Measurements from ENCODE around the gene MARCO. TPM values are rescaled to one million over a fixed set of nuclear protein-coding genes. Genes with fewer than 3 reads are reported as not detected.

MARCO gene
- polyA plus RNA-seq, 1 donor (not counting 4 experiments of a cell fraction or from before 2014, with no cell fraction given), result 0.13 TPM

- Histone ChIP-seq H3K4me1 (ENCODE audit: control insufficient read depth, extremely low read depth, insufficient read depth, low read length) (peaks cover 26% of the 10 kb centered on the region), H3K36me3 (ENCODE audit: control insufficient read depth in 2 of 2, extremely low read depth in 1 of 2, insufficient read depth in 2 of 2, low read length in 2 of 2) (no peaks in the 10 kb centered on the region), H4K20me1 (ENCODE audit: control insufficient read depth, extremely low read depth, insufficient read depth, low read length) (no peaks in the 10 kb centered on the region), H3K4me2 (ENCODE audit: control insufficient read depth, extremely low read depth, insufficient read depth, low read depth, low read length) (no peak overlapping the region), H3K9me1 (ENCODE audit: control insufficient read depth, extremely low read depth, insufficient read depth, low read length) (no peaks in the 10 kb centered on the region), H3K79me2 (ENCODE audit: control insufficient read depth, insufficient read depth, low read length) (no peaks in the 10 kb centered on the region), H3K4me3 (ENCODE audit: control insufficient read depth in 2 of 3, extremely low read depth in 1 of 3, insufficient read depth in 2 of 3, low read depth in 1 of 3, low read length in 3 of 3) (no peak overlapping the region), H3K27me3 (ENCODE audit: control insufficient read depth, extremely low read depth, insufficient read depth, low read length) (peaks cover 8% of the 10 kb centered on the region), H3K9me3 (ENCODE audit: control insufficient read depth, low read depth, low read length) (no peaks in the 10 kb centered on the region), H2AFZ (ENCODE audit: control insufficient read depth, low read length) (no peak overlapping the region), H3K9ac (ENCODE audit: control insufficient read depth, extremely low read depth, insufficient read depth, low read length) (no peak overlapping the region), H3K27ac (ENCODE audit: control insufficient read depth, insufficient read depth, low read length) (no peak overlapping the region)
- dilution Hi-C loops (cut with MboI; ENCODE audit: extremely low pct_ligation_motif_present, low sequenced_read_pairs), result no loop called here
- no peak for FAIRE-seq
- TF ChIP-seq EZH2 (IDR thresholded peaks at IDR 0.05; ENCODE audit: low read length), result no peak
- no peak for DNase-seq (ENCODE audit: low read depth, low spot score)
Observed at GRCh38 chr2:118989481-118989880, 47.5 kb downstream of the MARCO start.

DNA sequence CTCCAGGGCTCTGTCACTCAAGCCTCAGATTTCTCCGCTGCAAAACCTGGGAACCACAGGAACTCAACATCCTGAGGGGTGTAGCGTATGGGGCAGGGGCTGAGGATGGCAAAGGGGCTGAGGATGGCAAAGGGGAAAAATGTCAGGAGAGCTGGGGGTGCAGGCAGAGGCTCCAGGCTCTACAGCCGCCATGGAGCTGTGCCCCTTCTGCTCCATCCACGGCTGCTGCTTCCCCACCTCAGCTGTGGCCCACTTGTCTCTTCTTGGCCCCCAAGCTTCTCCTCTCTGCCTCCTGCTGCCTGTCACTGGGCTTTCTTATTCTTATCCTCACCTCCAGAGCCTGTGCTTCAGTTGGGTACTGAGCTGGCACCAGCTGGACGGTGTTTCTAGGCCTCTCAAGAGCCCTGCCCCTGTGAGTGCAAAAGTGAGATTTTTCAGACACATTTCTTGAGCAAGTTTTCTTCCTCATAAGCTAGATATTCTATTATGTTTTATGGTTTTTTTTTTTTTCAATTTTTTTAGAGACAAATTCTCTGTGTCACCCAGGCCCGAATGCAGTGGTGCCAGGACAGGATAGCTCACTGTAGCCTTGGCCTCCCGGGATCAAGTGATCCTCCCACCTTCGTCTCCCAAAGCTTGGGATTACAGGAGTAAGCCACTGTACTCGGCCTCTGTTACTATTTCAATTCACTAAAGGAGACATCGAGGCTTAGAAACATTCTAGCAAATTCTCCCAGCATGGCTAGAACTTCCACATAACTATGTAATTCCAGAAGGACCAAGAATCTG, 49.0 kb downstream of the MARCO start:
- Histone ChIP-seq H3K27ac (ENCODE audit: control insufficient read depth, insufficient read depth, low read length) (no peak overlapping the region), H3K79me2 (ENCODE audit: control insufficient read depth, insufficient read depth, low read length) (no peaks in the 10 kb centered on the region), H3K9ac (ENCODE audit: control insufficient read depth, extremely low read depth, insufficient read depth, low read length) (no peak overlapping the region), H2AFZ (ENCODE audit: control insufficient read depth, low read length) (no peak overlapping the region), H4K20me1 (ENCODE audit: control insufficient read depth, extremely low read depth, insufficient read depth, low read length) (no peaks in the 10 kb centered on the region), H3K4me1 (ENCODE audit: control insufficient read depth, extremely low read depth, insufficient read depth, low read length) (peaks cover 26% of the 10 kb centered on the region), H3K9me3 (ENCODE audit: control insufficient read depth, low read depth, low read length) (no peaks in the 10 kb centered on the region), H3K9me1 (ENCODE audit: control insufficient read depth, extremely low read depth, insufficient read depth, low read length) (no peaks in the 10 kb centered on the region), H3K4me2 (ENCODE audit: control insufficient read depth, extremely low read depth, insufficient read depth, low read depth, low read length) (no peak overlapping the region), H3K36me3 (ENCODE audit: control insufficient read depth in 2 of 2, extremely low read depth in 1 of 2, insufficient read depth in 2 of 2, low read length in 2 of 2) (no peaks in the 10 kb centered on the region), H3K4me3 (ENCODE audit: control insufficient read depth in 2 of 3, extremely low read depth in 1 of 3, insufficient read depth in 2 of 3, low read depth in 1 of 3, low read length in 3 of 3) (no peak overlapping the region), H3K27me3 (ENCODE audit: control insufficient read depth, extremely low read depth, insufficient read depth, low read length) (peaks cover 13% of the 10 kb centered on the region)
- DNase-seq (ENCODE audit: low read depth, low spot score), result no peak
- dilution Hi-C loops (cut with MboI; ENCODE audit: extremely low pct_ligation_motif_present, low sequenced_read_pairs), result no loop called here
- no peak for FAIRE-seq
- TF ChIP-seq, protein P1, sequence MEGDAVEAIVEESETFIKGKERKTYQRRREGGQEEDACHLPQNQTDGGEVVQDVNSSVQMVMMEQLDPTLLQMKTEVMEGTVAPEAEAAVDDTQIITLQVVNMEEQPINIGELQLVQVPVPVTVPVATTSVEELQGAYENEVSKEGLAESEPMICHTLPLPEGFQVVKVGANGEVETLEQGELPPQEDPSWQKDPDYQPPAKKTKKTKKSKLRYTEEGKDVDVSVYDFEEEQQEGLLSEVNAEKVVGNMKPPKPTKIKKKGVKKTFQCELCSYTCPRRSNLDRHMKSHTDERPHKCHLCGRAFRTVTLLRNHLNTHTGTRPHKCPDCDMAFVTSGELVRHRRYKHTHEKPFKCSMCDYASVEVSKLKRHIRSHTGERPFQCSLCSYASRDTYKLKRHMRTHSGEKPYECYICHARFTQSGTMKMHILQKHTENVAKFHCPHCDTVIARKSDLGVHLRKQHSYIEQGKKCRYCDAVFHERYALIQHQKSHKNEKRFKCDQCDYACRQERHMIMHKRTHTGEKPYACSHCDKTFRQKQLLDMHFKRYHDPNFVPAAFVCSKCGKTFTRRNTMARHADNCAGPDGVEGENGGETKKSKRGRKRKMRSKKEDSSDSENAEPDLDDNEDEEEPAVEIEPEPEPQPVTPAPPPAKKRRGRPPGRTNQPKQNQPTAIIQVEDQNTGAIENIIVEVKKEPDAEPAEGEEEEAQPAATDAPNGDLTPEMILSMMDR (optimal IDR thresholded peaks at IDR 0.05 in 1 of 3, IDR thresholded peaks at IDR 0.05 in 1 of 3, conservative IDR thresholded peaks at IDR 0.05 in 1 of 3; ENCODE audit: extremely low read depth in 1 of 3, insufficient read depth in 2 of 3, low read length in 3 of 3), result no peak
- no peak for TF ChIP-seq EZH2 (IDR thresholded peaks at IDR 0.05; ENCODE audit: low read length)

Data from keratinocyte (primary cell).